Astrocyte (in vitro differentiated cells and primary cell): ENCODE measurements around the gene GAB1. TPM values are rescaled to one million over a fixed set of nuclear protein-coding genes. Genes with fewer than 3 reads are reported as not detected.

Experiments
- DNase-seq: peaks from one replicate; pipeline ENCODE4 v3.0.0-alpha.2; 2010; ENCODE audit warnings: low read depth
- FAIRE-seq: peaks from 2 replicates; lab custom pipeline; 2011; peaks lifted over from hg19 to GRCh38; lab: Jason Lieb, UNC
- H2AFZ ChIP-seq: 2 replicates; pipeline ENCODE4 v1.6.0; 2012; ENCODE audit warnings: low read depth, low read length, inconsistent platforms
- H3K27ac ChIP-seq: 2 replicates; pipeline ENCODE4 v1.5.1; 2011; ENCODE audit warnings: low read depth, low read length, inconsistent platforms
- H3K27me3 ChIP-seq: 2 replicates; pipeline ENCODE4 v1.6.0; 2011; ENCODE audit warnings: low read length, inconsistent platforms; ENCODE audit not compliant: insufficient read depth
- H3K36me3 ChIP-seq: 2 replicates; pipeline ENCODE4 v1.5.1; 2011; ENCODE audit warnings: low read length, inconsistent platforms; ENCODE audit not compliant: insufficient read depth
- H3K4me1 ChIP-seq: 2 replicates; pipeline ENCODE4 v1.5.1; 2011; ENCODE audit warnings: low read length, inconsistent platforms; ENCODE audit not compliant: insufficient read depth
- H3K4me2 ChIP-seq: 2 replicates; pipeline ENCODE4 v1.6.0; 2012; ENCODE audit warnings: low read length, inconsistent platforms
- H3K4me3 ChIP-seq: 2 replicates; pipeline ENCODE4 v1.5.1; 2011; ENCODE audit warnings: low read depth, mild to moderate bottlenecking, low read length, inconsistent platforms; ENCODE audit not compliant: insufficient read depth
- H3K79me2 ChIP-seq: 2 replicates; pipeline ENCODE4 v1.6.0; 2012; ENCODE audit warnings: mild to moderate bottlenecking, low read length, inconsistent platforms; ENCODE audit not compliant: insufficient read depth
- H3K9ac ChIP-seq: 2 replicates; pipeline ENCODE4 v1.6.0; 2012; ENCODE audit warnings: mild to moderate bottlenecking, low read length, inconsistent platforms
- H3K9me3 ChIP-seq: 2 replicates; pipeline ENCODE4 v1.5.1; 2012; ENCODE audit warnings: low read depth, mild to moderate bottlenecking, low read length, inconsistent platforms; ENCODE audit not compliant: insufficient read depth
- H4K20me1 ChIP-seq: 2 replicates; pipeline ENCODE4 v1.6.0; 2012; ENCODE audit warnings: low read length, inconsistent platforms; ENCODE audit not compliant: insufficient read depth
- H3K27ac Mint-ChIP-seq: one replicate; pipeline ENCODE4 v1.8.0; 2021; ENCODE audit warnings: mild to moderate bottlenecking, mixed read lengths; ENCODE audit not compliant: unreplicated experiment
- H3K27me3 Mint-ChIP-seq: one replicate; pipeline ENCODE4 v1.8.0; 2021; ENCODE audit warnings: low read depth, mixed read lengths; ENCODE audit not compliant: unreplicated experiment
- H3K36me3 Mint-ChIP-seq: one replicate; pipeline ENCODE4 v1.8.0; 2021; ENCODE audit warnings: low read depth, mixed read lengths; ENCODE audit not compliant: unreplicated experiment
- H3K4me1 Mint-ChIP-seq: one replicate; pipeline ENCODE4 v1.8.0; 2021; ENCODE audit warnings: low read depth, mixed read lengths; ENCODE audit not compliant: unreplicated experiment
- H3K4me3 Mint-ChIP-seq: one replicate; pipeline ENCODE4 v1.8.0; 2021; ENCODE audit warnings: mild to moderate bottlenecking, moderate library complexity, mixed read lengths; ENCODE audit not compliant: unreplicated experiment
- H3K9me3 Mint-ChIP-seq: one replicate; pipeline ENCODE4 v1.8.0; 2021; ENCODE audit warnings: mild to moderate bottlenecking, mixed read lengths; ENCODE audit not compliant: unreplicated experiment
- EZH2 ChIP-seq: IDR thresholded peaks from 2 replicates; pipeline ENCODE4 v1.6.1; 2012; ENCODE audit warnings: mild to moderate bottlenecking, low read length, inconsistent platforms; ENCODE audit not compliant: insufficient read depth
- total RNA-seq: library from RNA; stranded (reverse); gene quantifications from 2 replicates; pipeline ENCODE4 v1.2.1, GENCODE V29; 2021
- TF ChIP-seq, protein P1 (sequence below): IDR thresholded peaks from 2 replicates; pipeline ENCODE4 v1.5.1; 2011; ENCODE audit warnings: low read depth, mild to moderate bottlenecking, inconsistent platforms, low read length, moderate library complexity; ENCODE audit not compliant: insufficient read depth

GAB1 gene
- total RNA-seq, 1 donor from 2014 or later, result 12.4 TPM

- FAIRE-seq (no peak), DNase-seq (no peak)
- no peak overlapping the region for H3K27ac ChIP-seq
- no peak overlapping the region for H3K4me3 ChIP-seq
- no peak overlapping the region for H3K4me2 ChIP-seq
- no peaks in the 10 kb centered on the region for H3K9me3 ChIP-seq
- Mint-ChIP-seq H3K4me3 (no peak overlapping the region), H3K4me1 (no peaks in the 10 kb centered on the region), H3K27ac (no peak overlapping the region), H3K36me3 (peaks cover 8% of the 10 kb centered on the region), H3K27me3 (no peaks in the 10 kb centered on the region), H3K9me3 (no peaks in the 10 kb centered on the region)
- H3K79me2 ChIP-seq, result no peaks in the 10 kb centered on the region
- no peaks in the 10 kb centered on the region for H3K4me1 ChIP-seq
- TF ChIP-seq, protein P1, sequence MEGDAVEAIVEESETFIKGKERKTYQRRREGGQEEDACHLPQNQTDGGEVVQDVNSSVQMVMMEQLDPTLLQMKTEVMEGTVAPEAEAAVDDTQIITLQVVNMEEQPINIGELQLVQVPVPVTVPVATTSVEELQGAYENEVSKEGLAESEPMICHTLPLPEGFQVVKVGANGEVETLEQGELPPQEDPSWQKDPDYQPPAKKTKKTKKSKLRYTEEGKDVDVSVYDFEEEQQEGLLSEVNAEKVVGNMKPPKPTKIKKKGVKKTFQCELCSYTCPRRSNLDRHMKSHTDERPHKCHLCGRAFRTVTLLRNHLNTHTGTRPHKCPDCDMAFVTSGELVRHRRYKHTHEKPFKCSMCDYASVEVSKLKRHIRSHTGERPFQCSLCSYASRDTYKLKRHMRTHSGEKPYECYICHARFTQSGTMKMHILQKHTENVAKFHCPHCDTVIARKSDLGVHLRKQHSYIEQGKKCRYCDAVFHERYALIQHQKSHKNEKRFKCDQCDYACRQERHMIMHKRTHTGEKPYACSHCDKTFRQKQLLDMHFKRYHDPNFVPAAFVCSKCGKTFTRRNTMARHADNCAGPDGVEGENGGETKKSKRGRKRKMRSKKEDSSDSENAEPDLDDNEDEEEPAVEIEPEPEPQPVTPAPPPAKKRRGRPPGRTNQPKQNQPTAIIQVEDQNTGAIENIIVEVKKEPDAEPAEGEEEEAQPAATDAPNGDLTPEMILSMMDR, result no peak
- TF ChIP-seq EZH2, result no peak
- H4K20me1 ChIP-seq, result no peaks in the 10 kb centered on the region
- no peak overlapping the region for H2AFZ ChIP-seq
- H3K36me3 ChIP-seq, result no peaks in the 10 kb centered on the region
- H3K9ac ChIP-seq, result no peak overlapping the region
- no peaks in the 10 kb centered on the region for H3K27me3 ChIP-seq
Observed at GRCh38 chr4:143473334-143474126, 136.9 kb downstream of the GAB1 start.

- Histone ChIP-seq H3K4me1 (no peaks in the 10 kb centered on the region), H3K4me2 (no peak overlapping the region), H3K4me3 (no peak overlapping the region), H3K27me3 (no peaks in the 10 kb centered on the region), H3K27ac (no peak overlapping the region), H3K36me3 (no peaks in the 10 kb centered on the region), H3K79me2 (no peaks in the 10 kb centered on the region), H3K9ac (no peak overlapping the region), H4K20me1 (no peaks in the 10 kb centered on the region), H3K9me3 (no peaks in the 10 kb centered on the region), H2AFZ (no peak overlapping the region)
- Mint-ChIP-seq H3K27ac (no peak overlapping the region), H3K4me1 (no peaks in the 10 kb centered on the region), H3K4me3 (no peak overlapping the region), H3K9me3 (no peaks in the 10 kb centered on the region), H3K36me3 (peaks cover 2% of the 10 kb centered on the region), H3K27me3 (no peaks in the 10 kb centered on the region)
- TF ChIP-seq, protein P1, result no peak
- TF ChIP-seq EZH2, result no peak
- DNase-seq (no peak), FAIRE-seq (no peak)
Observed at GRCh38 chr4:143477487-143477886, 140.8 kb downstream of the GAB1 start.

GRCh38 chr4:143481361-143481760, 144.7 kb downstream of the GAB1 start:
- H3K79me2 ChIP-seq, result no peaks in the 10 kb centered on the region
- H3K9me3 ChIP-seq, result no peaks in the 10 kb centered on the region
- no peak overlapping the region for H3K4me3 Mint-ChIP-seq
- no peak overlapping the region for H2AFZ ChIP-seq
- H3K27me3 ChIP-seq, result no peaks in the 10 kb centered on the region
- H3K36me3 ChIP-seq, result no peaks in the 10 kb centered on the region
- DNase-seq (no peak), FAIRE-seq (no peak)
- no peaks in the 10 kb centered on the region for H3K4me1 Mint-ChIP-seq
- H4K20me1 ChIP-seq, result no peaks in the 10 kb centered on the region
- H3K4me2 ChIP-seq, result no peak overlapping the region
- peaks cover 5% of the 10 kb centered on the region for H3K27me3 Mint-ChIP-seq
- no peak overlapping the region for H3K27ac Mint-ChIP-seq
- H3K4me3 ChIP-seq, result no peak overlapping the region
- H3K4me1 ChIP-seq, result no peaks in the 10 kb centered on the region
- no peaks in the 10 kb centered on the region for H3K36me3 Mint-ChIP-seq
- TF ChIP-seq EZH2, result no peak
- TF ChIP-seq, protein P1, result no peak
- H3K9ac ChIP-seq, result no peak overlapping the region
- no peak overlapping the region for H3K27ac ChIP-seq
- no peaks in the 10 kb centered on the region for H3K9me3 Mint-ChIP-seq
